Naive B cell (primary cell): ENCODE measurements around the gene NWD2. TPM values are rescaled to one million over a fixed set of nuclear protein-coding genes. Genes with fewer than 3 reads are reported as not detected.
A peak's percentile ranks its signal among the peaks of the same experiment; 100 is the strongest.
"Not testable (repeated sequence)": the region's sequence is repeated elsewhere in the genome, so short reads cannot be mapped to it uniquely, and the experiment has no call there.

Experiments
- ATAC-seq, 2 donors: fragments of 150-1000 bp; cut with Tn5 transposase; 2 replicates each; pipeline ENCODE4 v1.10.0; 2021; ENCODE audit warnings: low read depth in 2 of 2, mild to moderate bottlenecking in 2 of 2, moderate library complexity in 2 of 2
- DNase-seq: peaks from one replicate; pipeline ENCODE4 v3.0.0; 2022
- H3K27ac Mint-ChIP-seq, 6 donors: one replicate each; pipeline ENCODE4 v1.8.0; 2020 to 2022; ENCODE audit warnings: mild to moderate bottlenecking in 6 of 6, mixed read lengths in 6 of 6, moderate library complexity in 5 of 6, inconsistent platforms in 2 of 6
- H3K27me3 Mint-ChIP-seq, 3 donors: one replicate each; pipeline ENCODE4 v1.8.0; 2021 to 2022; ENCODE audit warnings: mixed read lengths in 3 of 3, mild to moderate bottlenecking in 1 of 3
- H3K36me3 Mint-ChIP-seq, 2 donors: one replicate each; pipeline ENCODE4 v1.8.0; 2020 to 2022; ENCODE audit warnings: mixed read lengths in 2 of 2, inconsistent platforms in 1 of 2, mild to moderate bottlenecking in 1 of 2
- H3K4me1 Mint-ChIP-seq, 3 donors: one replicate each; pipeline ENCODE4 v1.8.0; 2020 to 2022; ENCODE audit warnings: mixed read lengths in 3 of 3, inconsistent platforms in 1 of 3, mild to moderate bottlenecking in 1 of 3, moderate library complexity in 1 of 3
- H3K4me3 Mint-ChIP-seq, 8 donors: one replicate each; pipeline ENCODE4 v1.8.0; 2020 to 2022; ENCODE audit warnings: mild to moderate bottlenecking in 8 of 8, mixed read lengths in 8 of 8, moderate library complexity in 8 of 8, inconsistent platforms in 2 of 8
- H3K9me3 Mint-ChIP-seq, 7 donors: one replicate each; pipeline ENCODE4 v1.8.0; 2020 to 2022; ENCODE audit warnings: mixed read lengths in 7 of 7, mild to moderate bottlenecking in 5 of 7, inconsistent platforms in 2 of 7, moderate library complexity in 1 of 7
- polyA plus RNA-seq, 6 donors: library from polyadenylated mRNA; unstranded; fragments of 300-500 nt; fragmentation: Illumina TruSeq; gene quantifications; one replicate each; pipeline ENCODE4 v1.2.3, GENCODE V29; 2021; ENCODE audit warnings: low read depth in 6 of 6

Gene NWD2
- polyA plus RNA-seq, 6 donors from 2014 or later, result not detected

DNA sequence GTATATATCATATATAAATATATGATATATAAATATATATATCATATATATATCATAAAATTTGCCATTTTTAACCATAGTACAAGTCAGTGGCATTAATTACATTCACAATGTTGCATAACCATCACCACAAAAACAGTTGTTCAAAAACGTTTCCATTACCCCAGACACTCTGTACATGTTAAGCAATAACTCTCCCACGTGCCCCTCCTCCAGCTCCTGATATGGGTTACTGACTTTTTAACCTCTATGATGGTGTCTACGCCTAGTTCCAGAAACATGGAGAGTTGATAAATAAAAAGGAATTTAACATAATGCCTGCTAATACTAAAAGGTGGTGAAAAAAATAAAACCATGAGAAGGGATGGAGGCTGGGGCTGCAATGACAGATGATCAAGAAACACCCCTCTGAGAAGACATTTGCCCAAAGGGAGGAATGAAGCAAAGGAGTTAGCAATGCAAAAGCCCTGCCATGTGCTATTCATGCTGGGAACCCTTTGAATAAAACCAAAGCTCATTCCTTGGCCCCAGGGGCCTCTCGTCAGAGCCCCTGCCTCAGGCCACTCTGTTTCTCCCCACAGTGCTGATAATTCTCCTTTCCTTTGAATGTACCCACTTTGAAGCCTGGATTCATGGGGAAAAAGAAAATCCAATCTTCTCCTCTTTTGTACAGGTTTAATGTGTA is 144.3 kb downstream of the NWD2 start:
- H3K4me3 Mint-ChIP-seq, result no peak overlapping the region
- H3K36me3 Mint-ChIP-seq, result no peaks in the 10 kb centered on the region
- ATAC-seq, result no peak
- H3K27ac Mint-ChIP-seq, result no peak overlapping the region
- no peaks in the 10 kb centered on the region for H3K9me3 Mint-ChIP-seq
- no peaks in the 10 kb centered on the region for H3K27me3 Mint-ChIP-seq
- no peak for DNase-seq
- peaks cover 0 to 5% (median 2%) of the 10 kb centered on the region in 3 donors for H3K4me1 Mint-ChIP-seq

GRCh38 chr4:37389366-37389765 is 144.8 kb downstream of the NWD2 start:
- no peaks in the 10 kb centered on the region for H3K27me3 Mint-ChIP-seq
- H3K4me3 Mint-ChIP-seq, result no peak overlapping the region
- H3K4me1 Mint-ChIP-seq, result peaks cover 0 to 5% (median 2%) of the 10 kb centered on the region in 3 donors
- no peak overlapping the region for H3K27ac Mint-ChIP-seq
- no peak for DNase-seq
- ATAC-seq, result no peak
- no peaks in the 10 kb centered on the region for H3K36me3 Mint-ChIP-seq
- H3K9me3 Mint-ChIP-seq, result no peaks in the 10 kb centered on the region

DNA sequence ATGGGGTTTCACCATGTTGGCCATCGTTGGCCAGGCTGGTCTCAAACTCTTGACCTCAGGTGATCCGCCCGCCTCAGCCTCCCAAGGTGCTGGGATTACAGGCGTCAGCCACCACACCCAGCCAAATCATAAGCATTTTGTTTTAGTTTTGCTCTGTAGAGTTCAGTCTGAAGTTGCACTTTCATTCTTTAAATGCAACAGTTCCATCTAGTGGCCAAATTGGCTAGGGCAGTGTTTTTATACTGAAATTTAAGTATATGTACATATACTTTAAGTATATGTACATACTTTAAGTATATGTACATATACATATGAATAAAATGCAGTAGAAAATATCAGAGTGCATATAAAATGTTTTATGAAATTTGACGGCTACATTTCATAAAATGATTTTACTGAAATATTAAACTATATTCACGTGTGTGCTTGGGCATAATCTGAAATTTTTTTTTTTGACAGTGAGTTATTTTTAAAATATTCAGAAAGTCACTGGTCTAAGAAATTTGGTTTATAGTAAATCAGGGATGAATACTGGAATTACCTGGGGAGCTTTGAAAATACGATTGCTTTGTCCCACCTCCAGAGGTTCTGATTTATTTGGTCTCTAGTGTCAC is 145.5 kb downstream of the NWD2 start:
- DNase-seq (peak; percentile 11), ATAC-seq (peak in 1 of 2 donors; percentile 36)
- Mint-ChIP-seq H3K9me3 (no peaks in the 10 kb centered on the region), H3K4me1 (peaks cover 0 to 5% (median 2%) of the 10 kb centered on the region in 3 donors), H3K4me3 (no peak overlapping the region), H3K27me3 (no peaks in the 10 kb centered on the region), H3K27ac (no peak overlapping the region), H3K36me3 (no peaks in the 10 kb centered on the region)

DNA sequence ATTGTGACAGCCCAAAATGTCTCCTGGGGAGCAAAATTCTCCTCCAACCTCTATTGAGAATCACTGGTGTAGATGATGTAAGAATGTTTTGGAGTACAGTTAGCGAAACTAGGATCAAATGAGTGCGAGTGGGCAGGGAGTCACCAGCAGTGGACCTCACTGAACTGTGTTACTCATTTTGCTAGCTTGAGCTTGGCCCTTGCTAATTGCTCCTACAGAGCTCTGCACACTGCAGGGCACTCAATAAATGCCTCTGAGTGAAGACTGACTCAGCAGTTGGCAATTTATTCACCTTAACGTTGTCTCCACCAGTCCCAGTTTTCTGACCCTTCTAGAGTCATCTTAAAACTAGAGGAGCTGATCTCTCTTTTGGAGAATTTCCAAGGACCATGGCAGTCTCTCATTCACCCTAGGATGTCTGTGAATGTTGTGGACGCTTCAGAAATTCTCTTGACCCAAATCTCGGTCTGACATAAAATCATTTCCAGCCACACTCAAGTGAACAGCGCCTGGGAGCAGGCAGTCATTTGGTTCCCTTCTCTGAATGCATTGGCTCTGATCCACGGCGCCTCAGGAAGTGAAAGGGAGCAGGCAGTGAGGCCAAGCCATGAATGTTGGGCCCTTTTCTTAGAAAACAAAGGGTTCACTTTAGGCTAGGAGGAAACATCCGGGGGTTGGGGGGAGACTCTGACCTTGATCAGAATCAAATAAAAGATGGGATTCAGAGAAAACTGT is 148.1 kb downstream of the NWD2 start:
- Mint-ChIP-seq H3K4me1 (peaks cover 0 to 5% (median 2%) of the 10 kb centered on the region in 3 donors), H3K4me3 (no peak overlapping the region), H3K27me3 (peaks cover 0 to 7% (median 7%) of the 10 kb centered on the region in 3 donors), H3K36me3 (no peaks in the 10 kb centered on the region), H3K9me3 (no peaks in the 10 kb centered on the region), H3K27ac (no peak overlapping the region)
- DNase-seq (no peak), ATAC-seq (no peak)

- peaks cover 0 to 5% (median 2%) of the 10 kb centered on the region in 3 donors for H3K4me1 Mint-ChIP-seq
- no peaks in the 10 kb centered on the region for H3K9me3 Mint-ChIP-seq
- peaks cover 0 to 7% (median 7%) of the 10 kb centered on the region in 3 donors for H3K27me3 Mint-ChIP-seq
- ATAC-seq, result no peak
- H3K36me3 Mint-ChIP-seq, result no peaks in the 10 kb centered on the region
- H3K27ac Mint-ChIP-seq, result no peak overlapping the region
- DNase-seq, result no peak
- no peak overlapping the region for H3K4me3 Mint-ChIP-seq
These were observed 148.8 kb downstream of the NWD2 start for GRCh38 chr4:37393321-37393720.

DNA sequence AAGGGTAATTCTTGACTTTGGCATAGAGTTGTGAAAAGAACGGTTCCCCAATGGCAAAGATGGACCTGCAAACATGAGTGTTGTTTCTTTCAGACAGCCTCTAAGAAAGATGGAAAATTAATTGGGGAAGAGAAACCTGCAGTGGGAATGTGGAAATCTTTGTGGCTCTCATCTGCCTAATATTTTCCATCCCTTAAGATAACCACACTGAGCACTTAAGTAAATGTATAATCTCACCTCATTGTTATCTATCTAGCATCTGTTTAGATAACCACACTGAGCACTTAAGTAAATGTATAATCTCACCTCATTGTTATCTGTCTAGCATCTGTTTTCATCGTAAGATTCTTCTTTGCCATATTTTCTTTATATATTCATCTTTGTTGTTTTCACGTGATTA is 149.3 kb downstream of the NWD2 start:
- peaks cover 0 to 7% (median 7%) of the 10 kb centered on the region in 3 donors for H3K27me3 Mint-ChIP-seq
- no peak for DNase-seq
- no peaks in the 10 kb centered on the region for H3K9me3 Mint-ChIP-seq
- no peak overlapping the region for H3K4me3 Mint-ChIP-seq
- no peak overlapping the region for H3K27ac Mint-ChIP-seq
- no peaks in the 10 kb centered on the region for H3K36me3 Mint-ChIP-seq
- ATAC-seq, result no peak
- peaks cover 0 to 5% (median 2%) of the 10 kb centered on the region in 3 donors for H3K4me1 Mint-ChIP-seq

DNA sequence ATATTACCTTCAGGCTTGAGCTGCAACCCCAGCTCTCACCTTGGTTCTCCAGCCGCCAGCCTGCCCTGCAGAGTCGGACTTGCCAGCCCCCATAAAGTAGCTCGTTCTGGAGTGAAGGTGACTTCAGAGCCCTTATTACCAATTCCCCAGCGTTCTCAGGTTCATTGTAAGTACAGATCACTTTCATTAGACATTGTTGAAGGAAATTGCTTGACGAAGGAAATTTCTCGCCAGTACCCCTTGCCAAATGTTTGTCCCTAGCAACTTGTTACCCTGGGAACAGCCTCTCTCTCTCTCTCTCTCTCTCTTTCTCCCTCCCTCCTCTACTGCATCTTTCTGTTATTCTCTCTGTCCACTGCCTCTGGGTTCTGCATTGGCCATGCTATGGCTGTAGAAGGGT is 153.0 kb downstream of the NWD2 start:
- no peaks in the 10 kb centered on the region for H3K4me1 Mint-ChIP-seq
- H3K36me3 Mint-ChIP-seq, result no peaks in the 10 kb centered on the region
- DNase-seq (no peak), ATAC-seq (no peak)
- H3K27me3 Mint-ChIP-seq, result peaks cover 0 to 19% (median 7%) of the 10 kb centered on the region in 3 donors
- H3K9me3 Mint-ChIP-seq, result peaks cover 0 to 4% (median 0%) of the 10 kb centered on the region in 7 donors
- no peak overlapping the region for H3K27ac Mint-ChIP-seq
- no peak overlapping the region for H3K4me3 Mint-ChIP-seq

GRCh38 chr4:37400241-37400881 is 155.8 kb downstream of the NWD2 start:
- Mint-ChIP-seq H3K27ac (no peak overlapping the region), H3K9me3 (peaks cover 0 to 4% (median 0%) of the 10 kb centered on the region in 7 donors), H3K27me3 (peaks cover 11 to 28% (median 14%) of the 10 kb centered on the region in 3 donors), H3K4me1 (no peaks in the 10 kb centered on the region), H3K4me3 (no peak overlapping the region), H3K36me3 (no peaks in the 10 kb centered on the region)
- ATAC-seq, result no peak
- DNase-seq, result no peak

DNA sequence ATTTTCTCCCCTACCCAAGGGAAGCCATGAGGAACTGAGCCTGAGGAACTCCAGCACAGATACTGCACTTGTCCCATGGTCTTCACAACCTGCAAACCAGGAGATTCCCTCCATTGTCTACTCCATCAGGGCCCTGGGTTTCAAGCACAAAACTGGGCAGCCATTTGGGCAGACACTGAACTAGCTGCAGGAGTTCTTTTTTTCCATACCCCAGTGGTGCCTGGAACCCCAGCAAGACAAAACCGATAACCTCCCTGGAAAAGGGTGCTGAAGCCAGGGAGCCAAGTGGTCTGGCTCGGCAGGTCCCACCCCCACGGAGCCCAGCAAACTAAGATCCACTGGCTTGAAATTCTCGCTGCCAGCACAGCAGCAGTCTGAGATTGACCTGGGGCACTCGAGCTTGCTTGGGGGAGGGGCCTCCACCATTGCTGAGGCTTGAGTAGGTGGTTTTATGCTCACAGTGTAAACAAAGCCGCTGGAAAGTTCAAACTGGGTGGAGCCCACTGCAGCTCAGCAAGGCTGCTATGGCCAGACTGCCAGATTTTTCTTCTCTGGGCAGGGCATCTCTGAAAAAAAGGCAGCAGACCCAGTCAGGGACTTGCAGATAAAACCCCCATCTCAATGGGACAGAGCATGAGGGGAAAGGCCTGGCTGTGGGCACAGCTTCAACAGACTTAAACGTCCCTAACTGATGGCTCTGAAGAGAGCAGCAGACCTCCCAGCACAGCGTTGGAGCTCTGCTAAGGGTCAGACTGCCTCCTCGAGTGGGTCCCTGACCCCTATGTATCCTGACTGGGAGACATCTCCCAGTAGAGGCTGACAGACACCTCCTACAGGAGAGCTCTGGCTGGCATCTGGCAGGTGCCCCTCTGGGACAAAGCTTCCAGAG is 163.6 kb downstream of the NWD2 start:
- not testable (repeated sequence) for H3K36me3 Mint-ChIP-seq, DNase-seq, ATAC-seq, H3K4me1 Mint-ChIP-seq, H3K4me3 Mint-ChIP-seq, H3K27ac Mint-ChIP-seq
- Mint-ChIP-seq H3K9me3 (peaks cover 0 to 23% (median 5%) of the 10 kb centered on the region in 7 donors), H3K27me3 (peaks cover 19 to 30% (median 26%) of the 10 kb centered on the region in 3 donors)

GRCh38 chr4:37413612-37414011 is 169.1 kb downstream of the NWD2 start:
- H3K9me3 Mint-ChIP-seq, result peaks cover 0 to 19% (median 7%) of the 10 kb centered on the region in 7 donors
- H3K27me3 Mint-ChIP-seq, result peaks cover 8 to 19% (median 16%) of the 10 kb centered on the region in 3 donors
- not testable (repeated sequence) for H3K27ac Mint-ChIP-seq, ATAC-seq, H3K4me3 Mint-ChIP-seq, H3K4me1 Mint-ChIP-seq, H3K36me3 Mint-ChIP-seq, DNase-seq

GRCh38 chr4:37415845-37416369 is 171.4 kb downstream of the NWD2 start:
- peaks cover 0 to 25% (median 12%) of the 10 kb centered on the region in 7 donors for H3K9me3 Mint-ChIP-seq
- no peaks in the 10 kb centered on the region for H3K36me3 Mint-ChIP-seq
- no peak overlapping the region for H3K4me3 Mint-ChIP-seq
- H3K27ac Mint-ChIP-seq, result no peak overlapping the region
- no peaks in the 10 kb centered on the region for H3K4me1 Mint-ChIP-seq
- ATAC-seq, result no peak
- H3K27me3 Mint-ChIP-seq, result peaks cover 0 to 14% (median 4%) of the 10 kb centered on the region in 3 donors
- no peak for DNase-seq

DNA sequence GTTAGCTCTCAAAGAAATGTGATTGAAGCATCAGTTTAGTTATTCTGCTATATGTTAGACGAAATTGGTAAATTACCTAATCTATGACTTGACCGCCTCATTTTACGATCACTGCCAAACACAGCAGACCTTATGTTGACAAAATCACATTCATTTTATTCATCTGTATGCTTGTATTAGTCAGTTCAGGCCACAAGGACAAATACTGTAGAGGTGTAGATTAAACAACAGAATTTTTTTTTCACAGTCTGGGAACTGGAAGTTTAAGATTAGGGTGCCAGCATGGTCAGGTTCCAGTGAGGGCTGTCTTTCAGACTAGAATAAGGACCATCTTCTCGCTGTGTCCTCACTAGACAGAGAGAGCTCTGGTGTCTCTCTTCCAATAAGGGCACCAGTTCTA is 177.1 kb downstream of the NWD2 start:
- H3K4me1 Mint-ChIP-seq, result no peaks in the 10 kb centered on the region
- peaks cover 0 to 11% (median 4%) of the 10 kb centered on the region in 7 donors for H3K9me3 Mint-ChIP-seq
- DNase-seq (no peak), ATAC-seq (no peak)
- no peak overlapping the region for H3K4me3 Mint-ChIP-seq
- peaks cover 0 to 5% (median 2%) of the 10 kb centered on the region in 3 donors for H3K27me3 Mint-ChIP-seq
- H3K36me3 Mint-ChIP-seq, result no peaks in the 10 kb centered on the region
- no peak overlapping the region for H3K27ac Mint-ChIP-seq
